GM19467 (cell line): ENCODE data around the gene BMPER.

Experiments used
- ATAC-seq: cut with Tn5 transposase; IDR thresholded peaks from one replicate; pipeline ENCODE4 v1.9.1; 2021; ENCODE audit warnings: mild to moderate bottlenecking, moderate library complexity; ENCODE audit not compliant: unreplicated experiment

BMPER gene

DNA sequence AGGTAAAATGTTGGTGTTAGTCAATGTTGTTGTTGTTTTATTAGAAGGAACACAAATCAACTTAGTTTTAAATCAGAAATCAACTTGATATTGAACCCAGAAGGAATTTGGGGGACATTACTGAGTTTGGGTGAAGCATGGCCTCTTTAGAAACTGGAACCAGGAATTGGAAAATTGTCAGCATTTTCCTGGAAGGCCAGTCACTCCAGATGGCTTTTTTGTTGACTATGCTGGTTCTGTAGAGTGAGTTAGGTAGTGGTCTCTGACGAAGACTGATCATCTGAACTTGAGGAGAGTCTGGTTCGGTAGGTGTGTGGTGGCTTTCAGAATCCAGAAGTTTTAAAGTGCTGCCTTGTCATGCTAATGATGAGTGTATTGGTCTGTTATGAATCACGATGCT lies 111.5 kb downstream of the BMPER start:
- ATAC-seq, result no peak

- no peak for ATAC-seq
Measured at GRCh38 chr7:34019301-34019790, 114.0 kb downstream of the BMPER start.

GRCh38 chr7:34022626-34023025 lies 117.3 kb downstream of the BMPER start:
- ATAC-seq, result no peak

DNA sequence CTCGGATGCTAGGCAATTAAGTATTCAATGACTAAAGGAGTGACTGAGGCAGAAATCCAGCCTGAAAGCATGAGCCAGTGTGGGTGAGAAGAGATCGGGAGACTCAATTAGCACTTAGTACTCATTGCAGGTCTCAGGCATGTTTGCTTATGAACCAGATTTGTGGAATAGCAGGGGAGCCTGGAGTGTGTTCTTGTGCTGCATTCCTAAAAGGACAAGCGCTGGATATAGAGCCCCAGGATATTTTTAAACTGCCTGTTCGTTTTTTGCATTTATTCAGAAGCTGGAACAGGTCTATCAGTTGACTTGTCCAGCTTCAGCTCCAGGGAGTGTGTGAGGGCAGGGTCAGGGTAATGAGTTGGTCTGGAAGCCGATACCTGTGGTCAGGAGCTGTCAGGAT lies 120.3 kb downstream of the BMPER start:
- ATAC-seq, result no peak

DNA sequence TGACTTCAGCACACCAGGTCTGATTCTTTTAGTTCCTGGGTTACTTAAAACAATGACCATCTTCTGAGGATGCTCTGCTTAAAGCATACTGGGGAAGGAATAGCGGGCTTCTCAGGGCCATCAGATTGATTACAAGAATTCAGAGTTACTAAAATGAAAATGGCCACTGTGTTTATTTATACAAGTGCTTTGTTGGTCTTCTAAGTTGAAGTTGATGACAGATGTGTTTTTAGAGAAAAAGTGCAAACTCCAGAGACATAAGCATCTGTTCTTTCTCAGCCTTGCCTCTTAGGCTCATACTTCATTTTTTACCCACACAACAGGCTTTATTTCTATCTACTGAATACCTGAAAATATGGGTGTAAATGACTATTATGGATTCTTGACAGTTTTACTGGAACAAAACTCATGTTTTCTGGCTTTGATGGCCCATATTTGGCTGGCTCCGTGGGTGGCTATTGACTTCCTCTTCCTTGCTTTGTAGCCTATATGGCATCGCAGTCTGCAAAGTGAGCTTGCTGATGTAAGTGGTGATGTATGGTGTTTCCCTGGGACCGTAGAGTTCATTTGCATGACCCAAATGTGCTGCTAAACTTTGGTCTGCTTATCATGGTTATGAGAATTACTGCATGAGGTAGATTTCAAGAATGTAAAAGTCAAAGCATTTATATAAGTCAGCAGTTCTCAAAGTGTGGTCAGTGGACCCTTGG lies 121.3 kb downstream of the BMPER start:
- ATAC-seq, result no peak

DNA sequence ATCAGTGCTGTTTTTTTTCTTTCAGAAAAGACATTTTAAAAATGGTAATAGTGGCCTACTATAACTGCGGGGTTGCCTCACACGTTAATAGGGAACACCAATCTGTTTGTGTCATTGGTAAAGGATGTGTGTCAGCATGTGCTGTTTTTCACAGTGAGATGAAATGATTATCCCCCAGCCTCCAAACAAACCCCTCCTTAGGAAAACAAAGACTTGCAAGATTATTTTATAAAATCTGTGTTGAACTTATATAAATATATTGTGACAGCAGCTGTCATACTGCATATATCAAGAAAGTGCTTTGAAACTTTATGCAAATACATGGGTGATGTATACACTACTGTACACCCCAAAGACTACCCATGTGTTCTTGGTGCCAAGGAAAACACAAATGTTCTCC lies 125.8 kb downstream of the BMPER start:
- ATAC-seq, result no peak

GRCh38 chr7:34034728-34035127 lies 129.4 kb downstream of the BMPER start:
- no peak for ATAC-seq

GRCh38 chr7:34036051-34036920 lies 130.9 kb downstream of the BMPER start:
- no peak for ATAC-seq

- no peak for ATAC-seq
Measured at GRCh38 chr7:34036972-34037792, 131.8 kb downstream of the BMPER start.

- no peak for ATAC-seq
Measured at GRCh38 chr7:34038816-34039470, 133.6 kb downstream of the BMPER start.

GRCh38 chr7:34041707-34042106 lies 136.4 kb downstream of the BMPER start:
- ATAC-seq, result no peak

GRCh38 chr7:34042406-34042805 lies 137.1 kb downstream of the BMPER start:
- ATAC-seq, result no peak

DNA sequence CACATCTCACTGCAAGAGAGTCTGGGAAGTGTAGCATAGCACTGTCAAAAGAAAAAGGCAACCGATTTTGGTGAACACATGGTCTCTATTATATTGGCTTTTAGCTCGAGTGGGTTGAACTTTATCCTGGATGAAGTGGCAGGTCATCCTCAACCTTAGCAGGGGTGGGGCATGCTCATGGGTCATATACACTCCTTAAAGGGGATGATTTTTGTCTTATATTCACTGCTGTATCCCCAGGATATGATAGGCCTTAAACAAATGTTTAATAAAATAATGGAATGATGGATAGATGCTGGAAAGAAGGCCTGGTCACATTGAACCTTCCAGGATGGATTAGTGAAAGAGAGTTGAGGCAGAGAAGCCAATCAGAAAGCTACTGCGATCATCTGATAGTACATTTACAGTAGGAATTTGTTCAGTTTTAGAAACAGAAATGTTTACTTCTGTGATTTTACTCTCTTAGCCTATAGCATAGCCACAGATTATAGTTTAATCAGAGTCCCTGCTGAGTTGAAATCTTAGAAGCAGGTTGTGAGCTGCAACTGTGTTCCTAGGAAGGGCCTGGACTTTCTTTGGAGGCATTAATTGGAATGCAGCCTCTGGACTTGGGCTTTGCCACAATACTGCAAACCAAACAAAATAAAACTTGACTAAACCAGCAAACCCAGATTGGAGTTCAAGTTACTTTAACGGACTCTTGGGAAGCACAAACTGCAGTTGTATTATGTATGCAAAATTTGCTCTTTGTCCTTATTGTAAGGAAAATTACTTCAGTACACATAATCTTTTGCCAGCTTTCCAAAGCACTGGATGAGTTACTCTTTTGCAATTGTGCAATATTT lies 138.3 kb downstream of the BMPER start:
- ATAC-seq, result no peak

- ATAC-seq, result no peak
Measured at GRCh38 chr7:34044306-34044643, 138.9 kb downstream of the BMPER start.

- no peak for ATAC-seq
Measured at GRCh38 chr7:34044734-34045353, 139.5 kb downstream of the BMPER start.

DNA sequence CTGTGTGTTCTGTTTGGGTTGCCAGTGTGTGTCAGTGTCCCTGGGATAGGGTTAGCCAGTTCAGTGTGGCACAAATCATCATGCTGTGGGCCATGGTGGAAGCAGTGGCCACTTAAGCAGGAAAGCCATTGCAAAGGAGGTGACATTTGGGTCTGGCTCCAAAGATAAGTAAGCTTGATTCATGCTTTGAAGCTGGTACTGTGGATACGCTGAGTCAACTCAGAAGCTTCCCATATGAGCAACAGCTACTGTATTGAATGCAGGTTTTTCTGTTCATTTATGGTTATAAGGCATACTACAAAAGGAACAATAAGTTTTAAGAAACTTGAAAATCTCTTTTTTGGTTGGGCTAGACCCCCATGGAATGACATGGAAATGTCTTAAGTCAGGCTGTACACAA lies 143.1 kb downstream of the BMPER start:
- ATAC-seq, result no peak

DNA sequence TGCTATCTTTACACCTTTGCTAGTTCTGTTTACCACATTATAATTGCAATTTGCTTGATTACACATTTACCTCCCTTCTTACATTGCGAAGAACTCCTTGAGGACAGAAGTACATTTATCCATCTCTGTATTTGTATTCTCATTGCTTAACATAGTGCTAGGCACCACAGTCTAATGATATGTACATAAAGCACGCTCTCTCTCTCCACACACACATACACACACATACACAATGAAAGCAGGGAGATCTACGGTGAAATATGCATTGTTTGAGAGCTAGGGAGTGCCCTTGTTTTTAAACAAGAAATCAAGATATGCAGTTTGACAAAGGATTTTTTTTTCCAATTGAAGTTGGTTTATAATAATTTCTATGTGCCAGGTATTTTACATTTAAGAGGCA lies 148.7 kb downstream of the BMPER start:
- no peak for ATAC-seq

DNA sequence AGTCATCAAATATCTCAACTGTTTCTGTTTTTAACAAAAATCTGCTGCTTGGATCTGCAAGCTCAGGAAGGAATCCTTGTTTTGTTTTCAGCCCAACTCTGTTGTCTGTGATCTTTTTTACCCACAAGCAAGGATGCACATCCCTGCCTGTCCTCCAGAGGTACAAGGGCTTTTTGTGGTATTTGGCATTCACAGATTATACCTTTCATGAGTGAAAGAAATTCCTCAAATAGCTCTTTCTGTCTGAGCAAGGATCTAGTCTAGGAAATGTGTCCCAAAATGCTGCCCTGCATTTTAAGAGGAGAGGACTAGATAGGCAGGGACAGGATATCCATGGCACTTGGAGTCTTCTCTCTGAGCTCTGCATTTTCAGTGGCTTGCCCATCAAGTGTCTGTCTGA lies 151.8 kb downstream of the BMPER start:
- ATAC-seq, result no peak

DNA sequence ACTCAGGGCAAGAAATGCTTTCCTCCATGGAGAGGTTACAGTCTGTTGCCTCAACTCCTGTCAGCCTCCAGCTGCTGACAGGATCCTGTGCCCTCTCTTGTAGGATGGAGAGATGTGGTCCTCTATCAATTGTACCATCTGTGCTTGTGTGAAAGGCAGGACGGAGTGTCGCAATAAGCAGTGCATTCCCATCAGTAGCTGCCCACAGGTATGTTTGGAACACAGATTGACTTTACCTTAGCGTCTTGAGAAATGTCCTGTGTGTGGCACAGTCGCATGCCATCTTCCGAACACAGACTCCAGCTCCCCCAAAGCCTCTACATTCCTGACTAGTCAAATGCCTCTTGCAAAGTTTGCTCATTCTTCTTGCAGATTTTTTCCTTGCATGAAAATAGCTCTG lies 152.6 kb downstream of the BMPER start:
- no peak for ATAC-seq

- ATAC-seq, result no peak
Measured at GRCh38 chr7:34058801-34059135, 153.4 kb downstream of the BMPER start.
